ENCODE data around the gene MEI4. TPM values are rescaled to one million over a fixed set of nuclear protein-coding genes. Genes with fewer than 3 reads are reported as not detected.
"Not testable (repeated sequence)": the region's sequence is repeated elsewhere in the genome, so short reads cannot be mapped to it uniquely, and the experiment has no call there.

Gene MEI4
- total RNA-seq, 1 donor, result 1.3 TPM

DNA sequence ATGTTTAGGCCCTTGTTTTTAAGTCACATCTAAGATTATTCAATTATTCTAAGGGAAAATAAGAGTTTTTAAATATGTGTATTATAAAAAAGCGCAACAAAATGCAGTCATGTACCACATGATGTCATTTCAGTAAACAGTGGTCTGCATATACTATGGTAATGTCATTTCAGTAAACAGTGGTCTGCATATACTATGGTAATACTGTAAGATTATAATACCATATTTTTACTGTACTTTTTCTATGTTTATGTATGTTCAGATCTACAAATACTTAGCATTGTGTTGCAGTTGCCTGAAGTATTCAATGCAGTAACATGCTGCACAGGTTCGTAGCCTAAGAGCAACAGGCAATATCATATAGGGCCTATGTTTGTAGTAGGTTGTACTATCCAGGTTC lies 21.4 kb downstream of the MEI4 start:
- no peak for DNase-seq (ENCODE audit: low read depth in 2 of 3, low spot score in 2 of 3)

DNA sequence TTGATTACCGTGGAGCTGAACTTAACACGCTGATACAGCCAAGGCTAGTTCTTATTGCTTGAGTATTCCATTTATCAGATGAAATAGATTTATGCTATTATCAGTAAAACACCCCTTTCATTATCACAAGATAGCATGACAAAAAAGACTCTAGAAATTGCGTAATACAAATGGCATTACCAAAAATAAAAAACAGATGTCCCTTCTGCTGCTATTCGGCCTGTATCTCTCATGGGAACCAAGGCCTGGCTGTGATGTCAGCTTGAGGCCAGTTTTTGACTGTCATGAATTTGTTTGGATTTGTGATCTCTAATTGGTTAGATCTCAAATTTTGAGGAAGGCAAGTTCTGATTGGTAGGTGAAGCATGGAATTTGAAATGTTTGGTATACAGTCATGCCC lies 25.2 kb downstream of the MEI4 start:
- DNase-seq (ENCODE audit: low read depth in 2 of 3, low spot score in 2 of 3), result no peak

DNA sequence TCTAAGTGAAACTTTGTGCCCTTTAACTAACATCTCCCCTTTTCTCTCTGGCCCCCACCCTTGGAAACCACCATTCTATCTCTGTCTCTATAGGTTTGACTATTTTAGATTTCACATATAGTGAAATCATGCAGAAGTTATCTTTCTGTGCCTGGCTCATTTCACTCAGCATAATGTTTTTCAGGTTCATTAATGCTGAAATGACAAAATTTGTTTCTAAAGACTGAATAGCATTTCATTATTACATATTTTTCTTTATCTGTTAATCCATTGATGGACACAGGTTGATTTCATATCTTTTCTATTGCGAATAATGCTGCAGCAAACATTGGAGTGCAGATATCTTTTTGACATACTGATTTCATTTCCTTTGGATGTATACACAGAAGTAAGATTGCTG lies 30.7 kb downstream of the MEI4 start:
- DNase-seq (ENCODE audit: low read depth in 2 of 3, low spot score in 2 of 3), result no peak

DNA sequence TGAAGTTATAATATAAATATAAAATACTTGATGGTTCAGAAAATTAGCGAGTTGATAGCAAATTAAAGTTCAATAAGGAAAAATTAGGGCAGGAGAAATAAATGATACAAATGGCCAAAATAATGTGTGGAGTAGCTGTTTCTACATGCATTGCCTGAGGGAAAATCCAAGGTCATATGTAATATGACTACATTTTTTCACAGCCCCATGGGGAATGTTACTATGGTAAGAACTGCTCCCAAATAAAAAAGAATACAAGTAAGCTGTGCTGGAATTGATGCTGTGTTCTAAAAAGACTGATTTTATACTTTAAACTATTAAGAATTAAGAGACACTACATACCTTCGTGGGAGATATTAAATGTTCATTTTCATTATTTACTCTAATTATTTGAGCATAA lies 34.1 kb downstream of the MEI4 start:
- DNase-seq (ENCODE audit: low read depth in 2 of 3, low spot score in 2 of 3), result no peak

DNA sequence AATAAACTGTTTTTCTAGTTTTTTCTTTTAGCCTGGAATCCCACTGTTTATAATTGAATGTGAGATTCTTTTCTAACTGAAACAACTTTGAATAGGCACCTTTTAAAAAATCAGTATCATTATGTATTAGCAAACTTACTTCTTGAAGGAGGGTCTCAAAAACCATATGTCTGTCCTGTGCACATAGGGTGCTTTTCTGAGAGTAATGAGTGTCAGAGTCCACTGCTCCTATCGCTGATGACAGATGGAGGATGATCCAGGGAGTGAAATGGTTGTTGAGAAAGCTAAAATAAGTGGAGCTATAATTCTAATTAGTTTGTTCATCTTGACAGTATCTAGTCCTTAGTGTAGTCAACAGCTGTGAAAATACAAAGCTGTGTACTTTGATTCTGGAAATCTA lies 35.8 kb downstream of the MEI4 start:
- DNase-seq (ENCODE audit: low read depth in 2 of 3, low spot score in 2 of 3), result no peak

DNA sequence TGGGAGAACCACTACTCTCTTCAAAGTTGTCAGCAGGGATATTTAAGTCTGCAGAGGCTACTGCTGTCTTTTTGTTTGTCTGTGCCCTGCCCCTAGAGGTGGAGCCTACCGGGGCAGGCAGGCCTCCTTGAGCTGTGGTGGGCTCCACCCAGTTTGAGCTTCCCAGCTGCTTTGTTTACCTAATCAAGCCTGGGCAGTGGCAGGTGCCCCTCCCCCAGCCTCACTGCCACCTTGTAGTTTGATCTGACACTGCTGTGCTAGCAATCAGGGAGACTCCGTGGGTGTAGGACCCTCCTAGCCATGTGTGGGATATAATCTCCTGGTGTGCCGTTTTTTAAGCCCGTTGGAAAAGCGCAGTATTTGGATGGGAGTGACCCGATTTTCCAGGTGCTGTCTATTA lies 47.3 kb downstream of the MEI4 start:
- DNase-seq (ENCODE audit: low read depth in 2 of 3, low spot score in 2 of 3), result not testable (repeated sequence)

DNA sequence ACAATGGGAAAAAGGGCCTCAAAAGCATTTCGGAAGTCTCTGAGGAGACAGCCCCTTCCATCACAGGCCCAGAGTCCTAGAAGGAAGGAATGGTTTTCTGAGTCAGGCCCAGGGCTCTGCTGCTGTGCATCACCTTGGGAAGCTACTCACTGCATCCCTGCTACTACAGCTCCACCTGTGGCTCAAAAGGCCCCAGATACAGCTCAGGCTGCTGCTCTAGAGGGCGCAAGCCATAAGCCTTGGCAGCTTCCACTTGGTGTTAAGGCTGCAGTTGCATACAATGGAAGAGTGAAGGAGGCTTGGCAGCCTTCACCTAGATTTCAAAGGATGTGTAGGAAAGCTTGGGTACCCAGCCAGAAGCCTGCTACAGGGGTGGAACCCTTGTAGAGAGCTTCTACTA lies 54.8 kb downstream of the MEI4 start:
- no peak for DNase-seq (ENCODE audit: low read depth in 2 of 3, low spot score in 2 of 3)

DNA sequence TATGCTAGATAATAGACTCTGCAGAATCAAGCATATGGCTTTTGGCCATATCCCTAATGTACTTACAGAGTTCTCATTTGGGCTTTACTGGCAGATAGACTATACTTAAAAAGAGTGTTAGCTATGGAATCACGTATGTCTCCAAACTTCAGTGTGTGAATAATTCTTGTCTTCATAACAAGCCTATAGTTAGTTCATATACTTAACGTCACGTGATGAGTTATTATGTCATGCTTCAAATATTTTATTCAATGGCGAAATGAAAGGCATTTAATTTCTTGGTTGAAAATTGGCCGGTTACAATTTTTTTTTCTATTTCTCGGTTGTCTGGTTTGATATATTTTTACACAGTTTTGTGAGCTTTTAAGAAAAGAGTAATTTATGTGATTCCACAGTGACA lies 62.7 kb downstream of the MEI4 start:
- DNase-seq (ENCODE audit: low read depth in 2 of 3, low spot score in 2 of 3), result no peak

DNA sequence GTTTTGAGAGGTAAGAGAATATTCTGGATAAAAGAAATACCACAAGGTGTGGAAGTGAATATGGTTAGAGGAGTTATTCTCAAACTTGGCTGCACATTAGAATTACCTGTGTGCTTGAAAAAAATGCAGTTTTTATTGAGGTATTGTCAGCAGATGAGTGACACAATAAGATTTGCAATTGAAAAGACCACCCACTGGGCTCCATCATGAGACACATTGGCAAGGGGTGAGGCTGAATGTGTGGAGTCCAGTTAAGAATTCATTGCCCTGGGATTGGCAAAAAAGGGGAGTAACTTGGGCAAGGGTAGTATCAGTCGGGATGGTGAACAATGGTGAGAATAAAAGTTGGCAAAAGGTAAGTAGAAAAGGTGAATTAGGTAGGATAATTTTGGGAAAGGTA lies 63.5 kb downstream of the MEI4 start:
- DNase-seq (ENCODE audit: low read depth in 2 of 3, low spot score in 2 of 3), result no peak

DNA sequence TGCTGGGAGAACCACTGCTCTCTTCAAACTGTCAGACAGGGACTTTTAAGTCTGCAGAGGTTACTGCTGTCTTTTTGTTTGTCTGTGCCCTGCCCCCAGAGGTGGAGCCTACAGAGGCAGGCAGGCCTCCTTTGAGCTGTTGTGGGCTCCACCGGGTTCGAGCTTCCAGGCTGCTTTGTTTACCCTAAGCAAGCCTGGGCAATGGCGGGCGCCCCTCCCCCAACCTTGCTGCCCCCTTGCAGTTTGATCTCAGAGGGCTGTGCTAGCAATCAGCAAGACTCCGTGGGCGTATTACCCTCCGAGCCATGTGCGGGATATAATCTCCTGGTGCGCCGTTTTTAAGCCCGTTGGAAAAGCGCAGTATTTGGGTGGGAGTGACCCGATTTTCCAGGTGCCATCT lies 83.2 kb downstream of the MEI4 start:
- not testable (repeated sequence) for DNase-seq (ENCODE audit: low read depth in 2 of 3, low spot score in 2 of 3)

DNA sequence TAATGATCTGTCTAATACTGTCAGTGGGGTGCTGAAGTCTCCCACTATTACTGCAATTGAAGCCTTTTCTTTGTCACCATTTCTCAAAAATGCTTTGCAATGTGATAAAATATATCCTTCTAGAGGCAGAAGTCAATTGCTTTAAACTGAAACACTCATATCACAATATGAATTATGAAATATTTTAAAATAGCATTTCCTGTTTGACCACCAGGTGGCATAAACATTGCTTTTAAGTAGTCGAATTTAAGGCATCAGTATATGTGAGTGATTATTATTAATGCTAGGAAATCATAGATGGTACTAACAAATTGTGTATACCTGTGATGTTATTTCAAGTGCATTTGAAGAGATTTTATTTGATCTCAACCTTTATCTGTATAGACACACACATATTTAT lies 87.5 kb downstream of the MEI4 start:
- DNase-seq (ENCODE audit: low read depth in 2 of 3, low spot score in 2 of 3), result peak in 1 of 3 donors; percentile 5

DNA sequence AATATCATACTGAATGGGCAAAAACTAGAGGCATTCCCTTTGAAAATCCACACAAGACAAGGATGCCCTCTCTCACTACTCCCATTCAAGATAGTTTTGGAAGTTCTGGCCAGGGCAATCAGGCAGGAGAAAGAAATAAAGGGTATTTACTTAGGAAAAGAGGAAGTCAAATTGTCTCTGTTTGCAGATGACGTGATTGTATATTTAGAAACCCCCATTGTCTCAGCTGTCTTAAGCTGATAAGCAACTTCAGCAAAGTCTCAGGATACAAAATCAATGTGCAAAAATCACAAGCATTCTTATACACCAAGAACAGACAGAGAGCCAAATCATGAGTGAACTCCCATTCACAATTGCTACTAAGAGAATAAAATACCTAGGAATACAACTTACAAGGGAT lies 99.3 kb downstream of the MEI4 start:
- DNase-seq (ENCODE audit: low read depth in 2 of 3, low spot score in 2 of 3), result peak in 1 of 3 donors; percentile 33

DNA sequence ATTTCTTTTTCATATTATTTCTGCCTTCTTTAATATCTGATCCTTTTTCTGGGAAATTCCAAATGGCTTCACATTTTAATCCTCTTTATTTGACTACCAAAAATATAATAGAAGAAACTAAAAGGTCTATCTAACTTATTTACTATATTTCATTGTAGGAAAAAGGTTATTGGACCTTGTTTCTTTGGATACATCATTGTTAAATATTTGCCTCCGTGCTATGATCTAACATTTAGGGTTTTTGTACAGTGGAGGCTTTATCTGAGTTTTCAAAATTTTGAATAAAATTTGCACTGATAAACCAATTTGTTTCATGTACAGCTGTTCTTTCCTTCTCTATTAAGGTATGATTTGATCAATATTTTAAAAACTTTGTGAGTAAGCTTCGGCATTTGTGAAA lies 109.5 kb downstream of the MEI4 start:
- no peak for DNase-seq (ENCODE audit: low read depth in 2 of 3, low spot score in 2 of 3)

DNA sequence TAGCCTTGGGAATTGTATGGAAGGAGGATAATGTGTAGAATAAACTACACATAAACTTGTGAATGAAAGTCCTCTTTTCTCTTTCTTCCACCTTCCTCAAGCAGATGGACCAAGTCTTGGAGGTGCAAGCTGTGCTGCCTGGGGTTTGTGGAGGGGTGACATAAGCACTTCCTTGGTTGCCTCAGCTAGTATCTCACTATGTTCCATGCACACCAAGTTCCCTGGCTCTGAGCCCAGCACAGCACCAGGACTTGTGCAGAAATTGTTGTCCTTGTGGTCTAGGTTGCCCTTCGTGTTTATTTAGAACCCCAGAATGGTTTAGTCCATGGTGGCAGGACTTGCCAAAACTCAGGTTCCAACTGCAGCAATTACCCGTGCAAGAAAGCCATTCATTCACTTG lies 110.3 kb downstream of the MEI4 start:
- DNase-seq (ENCODE audit: low read depth in 2 of 3, low spot score in 2 of 3), result no peak

DNA sequence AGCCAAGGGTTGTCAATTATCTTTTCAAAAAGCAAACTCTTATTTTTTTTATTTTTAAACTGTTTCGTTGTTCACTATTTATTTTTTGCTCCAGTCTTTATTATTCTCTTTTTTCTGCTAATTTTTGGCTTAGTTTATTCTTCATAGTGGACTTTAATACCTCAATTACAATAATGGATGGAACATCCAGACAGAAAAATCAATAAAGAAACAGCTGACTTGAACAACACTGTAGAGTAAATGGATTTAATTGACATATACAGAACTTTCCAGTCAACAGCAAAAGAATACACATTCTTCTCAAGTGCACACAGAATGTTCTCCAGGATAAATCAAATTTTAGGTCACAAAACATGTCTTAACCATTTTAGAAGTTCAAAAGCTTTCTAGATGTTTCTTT lies 111.5 kb downstream of the MEI4 start:
- DNase-seq (ENCODE audit: low read depth in 2 of 3, low spot score in 2 of 3), result no peak

DNA sequence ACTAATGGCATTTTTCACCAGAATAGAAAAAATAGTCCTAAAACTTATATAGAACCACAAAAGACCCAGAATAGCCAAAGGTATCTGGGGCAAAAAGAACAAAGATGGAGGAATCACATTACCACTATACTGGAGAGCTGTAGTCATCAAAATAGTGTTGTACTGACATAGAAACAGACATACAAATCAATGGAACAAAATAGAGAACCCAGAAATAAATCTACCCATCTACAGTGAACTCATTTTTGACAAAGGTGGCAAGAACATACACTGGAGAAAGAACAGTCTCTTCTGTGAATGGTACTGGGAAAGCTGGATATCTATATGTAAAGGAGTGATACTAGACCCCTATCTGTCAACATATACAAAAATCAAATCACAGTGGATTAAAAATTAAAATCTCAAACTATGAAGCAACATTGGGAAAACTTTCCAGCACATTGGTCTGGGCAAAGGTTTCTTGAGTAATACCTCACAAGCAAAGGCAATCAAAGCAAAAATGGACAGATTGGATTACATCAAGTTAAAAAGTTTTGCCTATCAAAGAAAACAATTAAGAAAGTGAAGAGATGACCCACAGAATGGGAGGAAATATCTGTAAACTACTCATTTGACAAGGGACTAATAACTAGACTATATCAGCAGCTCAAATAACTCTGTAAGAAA lies 120.5 kb downstream of the MEI4 start:
- DNase-seq (ENCODE audit: low read depth in 2 of 3, low spot score in 2 of 3), result no peak

DNA sequence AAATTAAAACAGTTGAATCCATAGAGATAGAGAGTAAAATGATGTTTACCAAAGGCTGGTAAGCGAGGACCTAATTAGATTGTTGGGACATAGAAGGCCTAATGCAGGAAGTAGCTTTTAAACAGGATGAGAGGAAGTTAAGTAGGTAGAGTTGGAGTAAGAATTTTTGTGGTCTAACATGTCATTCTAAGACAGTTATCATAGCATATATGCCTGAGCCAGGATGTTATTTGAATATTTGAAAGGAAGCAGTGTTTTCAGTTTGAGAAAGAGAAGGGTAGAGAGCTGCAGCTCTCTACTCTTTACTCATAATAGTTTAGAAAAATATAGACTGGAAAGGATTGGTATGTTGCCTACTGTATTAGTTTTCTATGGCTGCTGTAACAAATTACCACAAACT lies 121.6 kb downstream of the MEI4 start:
- DNase-seq (ENCODE audit: low read depth in 2 of 3, low spot score in 2 of 3), result no peak

DNA sequence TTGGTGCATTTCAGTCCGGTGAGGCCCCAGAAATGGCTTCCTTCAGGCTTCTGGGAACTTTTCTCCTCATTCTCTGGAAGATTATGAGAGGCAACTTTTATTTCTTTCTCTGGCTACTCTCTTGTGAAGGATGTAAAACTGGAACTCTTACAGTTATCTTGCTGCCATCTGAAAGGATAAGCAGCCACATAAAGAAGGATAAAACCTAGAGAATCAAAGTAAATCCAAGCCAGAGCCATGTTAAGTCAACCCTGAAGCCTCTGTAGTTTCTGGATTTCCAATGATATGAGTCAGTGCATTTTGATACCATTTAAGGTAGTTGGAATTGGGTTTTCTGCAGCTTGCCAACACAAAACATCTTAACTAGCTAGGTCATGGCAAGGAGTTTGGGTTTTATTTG lies 123.6 kb downstream of the MEI4 start:
- DNase-seq (ENCODE audit: low read depth in 2 of 3, low spot score in 2 of 3), result no peak

DNA sequence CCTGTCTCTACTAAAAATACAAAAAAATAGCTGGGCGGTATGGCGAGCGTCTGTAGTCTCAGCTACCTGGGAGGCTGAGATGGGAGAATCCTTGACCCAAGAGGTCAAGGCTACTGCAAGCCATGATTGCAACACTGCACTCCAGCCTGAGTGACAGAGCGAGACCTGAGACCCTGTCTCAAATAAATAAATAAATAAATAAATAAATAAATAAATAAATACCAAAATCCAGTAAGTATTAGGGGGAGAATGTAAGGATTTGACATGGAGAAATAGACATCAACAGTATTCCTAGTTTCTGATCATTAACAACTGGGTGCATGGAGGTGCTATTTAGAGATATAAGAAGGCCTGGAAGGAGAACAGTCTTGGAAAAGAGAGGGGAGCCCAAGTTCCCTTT lies 125.7 kb downstream of the MEI4 start:
- DNase-seq (ENCODE audit: low read depth in 2 of 3, low spot score in 2 of 3), result no peak

DNA sequence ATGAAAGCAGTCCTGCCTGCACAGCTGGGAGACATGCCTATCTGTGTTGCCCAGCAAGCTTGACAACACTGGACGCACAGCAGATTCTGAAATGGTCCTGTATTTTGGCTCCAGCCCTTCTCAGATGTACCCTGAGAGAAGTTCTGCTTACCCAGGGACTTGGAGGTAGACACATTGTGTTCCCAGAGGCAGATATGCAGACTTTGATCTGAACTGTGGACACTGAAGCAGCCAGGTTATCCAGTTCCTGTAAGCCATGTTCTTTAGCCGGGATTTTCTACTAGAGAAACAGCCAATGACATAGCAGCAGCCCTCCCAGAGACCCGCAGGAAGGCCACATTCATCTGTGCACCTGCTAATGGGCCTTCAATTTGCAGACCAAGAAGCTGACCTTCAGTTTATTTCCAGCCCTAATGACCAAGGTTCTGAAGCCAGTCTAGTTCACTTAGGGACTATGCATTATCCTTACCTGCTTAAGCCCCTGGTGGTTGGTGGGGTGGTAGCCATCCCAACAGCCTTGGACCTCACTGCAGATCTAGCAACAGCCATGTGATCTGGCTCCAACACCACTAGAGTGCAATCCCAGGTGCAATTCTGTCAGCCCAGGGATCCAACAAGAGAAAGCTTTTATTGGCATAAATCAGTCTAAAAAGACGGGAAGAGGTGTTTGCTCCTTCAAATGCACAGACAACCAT lies 134.2 kb downstream of the MEI4 start:
- no peak for DNase-seq (ENCODE audit: low read depth in 2 of 3, low spot score in 2 of 3)

DNA sequence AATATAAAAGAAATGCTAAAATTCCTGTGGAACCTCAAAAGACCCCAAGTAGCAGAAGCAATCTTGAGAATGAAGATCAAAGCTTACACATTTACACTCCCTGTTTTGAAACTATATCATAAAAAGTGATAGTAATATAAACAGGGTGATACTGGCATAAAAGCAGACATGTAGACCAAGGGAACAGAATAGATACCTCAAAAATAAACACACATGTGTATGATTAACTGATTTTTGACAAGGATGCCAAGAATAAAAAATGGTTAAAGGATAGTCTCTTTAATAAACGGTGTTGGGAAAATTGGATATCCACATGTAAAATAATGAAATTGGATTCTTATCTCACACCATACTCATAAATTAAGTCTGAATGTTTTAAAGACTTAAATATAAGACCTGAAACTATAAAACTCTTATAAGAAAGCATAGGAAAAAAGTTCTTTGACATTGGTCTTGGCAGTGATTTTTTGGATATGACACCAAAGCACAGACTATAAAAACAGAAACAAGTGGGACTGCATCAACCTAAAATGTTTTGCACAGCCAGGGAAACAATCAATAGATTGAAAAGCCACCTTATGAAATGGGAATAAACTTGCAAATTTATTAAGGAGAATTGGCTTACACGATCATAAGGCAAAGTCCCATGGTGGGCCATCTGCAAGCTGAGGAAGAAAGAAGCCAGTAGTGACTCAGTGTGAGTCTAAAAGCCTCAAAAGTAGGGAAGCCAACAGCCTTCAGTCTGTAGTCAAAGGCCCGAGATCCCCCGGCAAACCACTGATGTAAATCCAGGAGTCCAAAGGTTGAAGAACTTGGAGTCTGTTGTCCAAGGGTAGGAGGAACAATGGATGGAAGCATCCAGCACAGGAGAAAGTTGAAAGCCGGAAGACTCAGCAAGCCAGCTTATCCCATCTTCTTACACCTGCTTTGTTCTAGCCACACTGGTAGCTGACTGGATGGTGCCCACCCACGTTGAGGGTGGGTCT lies 144.3 kb downstream of the MEI4 start:
- DNase-seq (ENCODE audit: low read depth in 2 of 3, low spot score in 2 of 3), result no peak

DNA sequence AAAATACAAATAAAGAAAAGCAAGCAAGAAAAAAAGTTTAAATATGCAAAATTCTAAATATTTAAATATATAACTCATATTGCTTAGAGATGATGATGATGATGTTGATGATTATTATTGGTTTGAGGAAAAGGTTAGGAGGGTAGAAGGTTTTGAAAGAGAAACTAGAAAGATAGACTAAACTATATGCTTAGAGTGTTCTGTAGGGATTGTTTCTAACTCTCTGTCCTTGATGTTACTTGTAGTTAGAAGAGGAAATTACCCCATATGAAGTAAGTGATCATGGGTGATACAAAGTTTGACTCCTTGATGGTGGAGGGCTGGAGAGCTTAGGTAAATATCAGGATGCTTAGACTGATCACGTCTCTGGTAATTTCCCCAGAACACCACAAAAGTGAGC lies 159.5 kb downstream of the MEI4 start:
- DNase-seq (ENCODE audit: low read depth in 2 of 3, low spot score in 2 of 3), result no peak

All from hematopoietic multipotent progenitor cell (in vitro differentiated cells).